Astrocyte of the spinal cord (primary cell): ENCODE data around the gene PLD1.

Source experiments
- DNase-seq: peaks from one replicate; pipeline ENCODE4 v3.0.0; 2011; ENCODE audit warnings: low read depth, low spot score
- H3K4me3 ChIP-seq: 2 replicates; pipeline ENCODE4 v1.5.1; 2011; ENCODE audit warnings: low read depth, mild to moderate bottlenecking, low read length, moderate library complexity
- in situ Hi-C: cut with HindIII; loops from 2 replicates; pipeline ENCODE4 v1.10.0; 2017; ENCODE audit warnings: low sequenced_read_pairs
- TF ChIP-seq, protein P1 (sequence below): IDR thresholded peaks from 2 replicates; pipeline ENCODE4 v1.5.1; 2012; ENCODE audit warnings: low read depth, mild to moderate bottlenecking, low read length, inconsistent platforms

The PLD1 gene

GRCh38 chr3:171710359-171710758, 99.9 kb downstream of the PLD1 start:
- in situ Hi-C loops, result no loop called here
- no peak overlapping the region for H3K4me3 ChIP-seq
- TF ChIP-seq, protein P1, sequence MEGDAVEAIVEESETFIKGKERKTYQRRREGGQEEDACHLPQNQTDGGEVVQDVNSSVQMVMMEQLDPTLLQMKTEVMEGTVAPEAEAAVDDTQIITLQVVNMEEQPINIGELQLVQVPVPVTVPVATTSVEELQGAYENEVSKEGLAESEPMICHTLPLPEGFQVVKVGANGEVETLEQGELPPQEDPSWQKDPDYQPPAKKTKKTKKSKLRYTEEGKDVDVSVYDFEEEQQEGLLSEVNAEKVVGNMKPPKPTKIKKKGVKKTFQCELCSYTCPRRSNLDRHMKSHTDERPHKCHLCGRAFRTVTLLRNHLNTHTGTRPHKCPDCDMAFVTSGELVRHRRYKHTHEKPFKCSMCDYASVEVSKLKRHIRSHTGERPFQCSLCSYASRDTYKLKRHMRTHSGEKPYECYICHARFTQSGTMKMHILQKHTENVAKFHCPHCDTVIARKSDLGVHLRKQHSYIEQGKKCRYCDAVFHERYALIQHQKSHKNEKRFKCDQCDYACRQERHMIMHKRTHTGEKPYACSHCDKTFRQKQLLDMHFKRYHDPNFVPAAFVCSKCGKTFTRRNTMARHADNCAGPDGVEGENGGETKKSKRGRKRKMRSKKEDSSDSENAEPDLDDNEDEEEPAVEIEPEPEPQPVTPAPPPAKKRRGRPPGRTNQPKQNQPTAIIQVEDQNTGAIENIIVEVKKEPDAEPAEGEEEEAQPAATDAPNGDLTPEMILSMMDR, result no peak
- no peak for DNase-seq

DNA sequence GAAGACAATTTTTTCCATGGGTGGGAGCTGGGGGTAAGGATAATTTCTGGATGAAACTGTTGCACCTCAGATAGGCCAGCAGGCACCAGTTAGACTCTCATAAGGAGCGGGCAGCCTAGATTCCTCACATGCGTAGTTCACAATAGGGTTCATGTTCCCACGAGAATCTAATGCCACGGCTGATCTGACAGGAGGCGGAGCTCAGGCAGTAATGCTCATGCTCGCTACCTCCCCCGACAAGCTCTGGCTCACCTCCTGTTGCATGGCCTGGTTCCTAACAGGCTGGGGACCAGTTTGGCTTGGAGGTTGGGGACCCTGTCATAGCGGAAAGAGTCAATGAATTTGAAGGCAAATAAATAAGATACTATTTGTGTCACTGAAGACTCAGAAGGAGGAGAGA, 105.5 kb downstream of the PLD1 start:
- TF ChIP-seq, protein P1, result no peak
- no peak for DNase-seq
- no peak overlapping the region for H3K4me3 ChIP-seq
- in situ Hi-C loops, result no loop called here

- no peak overlapping the region for H3K4me3 ChIP-seq
- TF ChIP-seq, protein P1, result peak; percentile 69
- in situ Hi-C loops, result no loop called here
- peak; percentile 36 for DNase-seq
Measured at GRCh38 chr3:171704002-171704401, 106.3 kb downstream of the PLD1 start.

- in situ Hi-C loops, result no loop called here
- TF ChIP-seq, protein P1, result no peak
- DNase-seq, result no peak
- no peak overlapping the region for H3K4me3 ChIP-seq
Measured at GRCh38 chr3:171703144-171703543, 107.1 kb downstream of the PLD1 start.

DNA sequence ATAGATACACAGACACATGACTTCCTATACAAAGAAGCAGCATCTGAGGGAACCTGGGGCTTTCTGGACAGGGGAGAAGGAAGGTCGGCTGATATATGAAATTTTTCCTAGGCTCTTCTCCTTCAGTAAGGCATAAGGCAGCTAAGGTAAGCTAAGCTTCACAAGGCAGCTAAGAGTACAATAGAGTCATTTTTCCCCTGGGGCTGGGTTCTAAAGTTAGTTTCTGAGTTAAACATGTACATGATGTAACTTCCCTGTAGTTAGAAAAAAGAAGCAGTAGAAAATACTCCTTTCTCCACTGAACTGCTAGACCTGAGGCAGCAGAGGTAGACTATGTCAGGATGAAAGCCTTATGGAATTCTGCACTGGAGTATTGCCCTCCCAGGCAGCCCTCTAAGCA, 109.6 kb downstream of the PLD1 start:
- no peak for DNase-seq
- in situ Hi-C loops, result no loop called here
- no peak overlapping the region for H3K4me3 ChIP-seq
- TF ChIP-seq, protein P1, result no peak

DNA sequence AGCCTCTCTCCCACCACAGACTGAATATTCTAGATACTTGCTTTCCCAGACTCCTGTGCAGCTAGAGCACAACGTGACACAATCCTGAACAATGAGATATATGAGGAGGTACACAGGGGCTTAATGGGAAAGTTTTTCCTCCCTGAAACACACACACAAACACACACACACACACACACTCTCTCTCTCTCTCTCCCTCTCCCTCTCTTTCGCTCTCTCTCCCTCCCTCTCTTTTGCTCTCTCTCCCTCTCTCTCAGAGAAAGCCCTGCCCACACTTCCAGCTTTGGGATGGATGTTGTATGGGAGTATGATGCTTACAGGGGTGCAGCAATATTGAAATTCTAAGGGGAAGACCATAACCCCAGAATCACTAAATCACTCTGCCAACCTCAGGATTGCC, 110.1 kb downstream of the PLD1 start:
- no peak for DNase-seq
- H3K4me3 ChIP-seq, result no peak overlapping the region
- TF ChIP-seq, protein P1, result no peak
- in situ Hi-C loops, result no loop called here

DNA sequence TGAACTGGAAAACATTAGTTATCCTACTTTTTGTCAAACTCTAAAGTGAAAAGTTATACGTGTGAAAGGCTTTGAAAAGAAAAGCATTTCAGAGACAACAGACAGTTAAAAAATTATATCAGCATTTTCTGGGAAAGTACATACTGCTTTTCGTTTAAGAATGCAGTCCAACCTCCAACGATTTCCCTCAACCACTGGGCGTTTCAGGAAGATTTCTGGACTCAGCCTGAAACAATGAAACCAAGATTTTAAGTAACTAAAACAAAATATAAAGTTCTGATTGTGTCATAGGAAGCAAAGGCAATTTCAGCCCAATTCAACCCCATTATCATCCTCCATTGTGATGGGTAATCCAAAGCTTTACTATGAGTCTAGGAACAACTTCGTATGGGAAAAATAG, 110.7 kb downstream of the PLD1 start:
- TF ChIP-seq, protein P1, result no peak

More for the DNA sequence above, 110.7 kb downstream of the PLD1 start:
- H3K4me3 ChIP-seq, result no peak overlapping the region
- in situ Hi-C loops, result no loop called here
- DNase-seq, result no peak
